Vagina (tissue), 2 donors: ENCODE measurements around the gene ZNF629. TPM values are rescaled to one million over a fixed set of nuclear protein-coding genes. Genes with fewer than 3 reads are reported as not detected.

Experiments
- DNase-seq, 2 donors: peaks; one replicate each; pipeline ENCODE4 v3.0.0-alpha.2; 2017; ENCODE audit errors: extremely low spot score in 2 of 2
- H3K27ac ChIP-seq: fragments of 200-600 bp; sonication (generic); one replicate; pipeline ENCODE4 v1.5.1; 2019
- H3K27me3 ChIP-seq: fragments of 200-600 bp; sonication (generic); one replicate; pipeline ENCODE4 v1.5.1; 2019
- H3K36me3 ChIP-seq, 2 donors: fragments of 200-600 bp; sonication (generic); one replicate each; pipeline ENCODE4 v1.5.1; 2017 to 2019
- H3K4me1 ChIP-seq: fragments of 200-600 bp; sonication (generic); one replicate; pipeline ENCODE4 v1.5.1; 2019
- H3K4me3 ChIP-seq, 2 donors: fragments of 200-600 bp; sonication (generic); 1 replicate in 1 of 2; 2 replicates in 1 of 2; pipeline ENCODE4 v1.5.1; 2016 to 2019
- H3K9me3 ChIP-seq: fragments of 200-600 bp; sonication (generic); one replicate; pipeline ENCODE4 v1.5.1; 2019
- CTCF ChIP-seq, 3 experiments: fragments of 450-650 bp in 2 of 3; fragments of 200-600 bp in 1 of 3; sonication (generic) in 1 of 3; IDR thresholded peaks; one replicate each; pipeline ENCODE4 v1.5.1; 2017 to 2019; ENCODE audit warnings: antibody characterized with exemption in 3 of 3, mild to moderate bottlenecking in 2 of 3, moderate library complexity in 2 of 3
- POLR2A ChIP-seq, 2 donors: fragments of 450-650 bp; IDR thresholded peaks; one replicate each; pipeline ENCODE4 v1.6.1; 2017; ENCODE audit warnings: antibody characterized with exemption in 2 of 2, mild to moderate bottlenecking in 2 of 2, moderate library complexity in 2 of 2
- POLR2AphosphoS5 ChIP-seq, 2 donors: sonication (generic); formaldehyde crosslinking; IDR thresholded peaks; one replicate each; pipeline ENCODE4 v1.9.0; 2017; ENCODE audit warnings: antibody characterized with exemption in 2 of 2, mild to moderate bottlenecking in 2 of 2, low read depth in 1 of 2; ENCODE audit not compliant: insufficient read depth in 1 of 2
- intact Hi-C: fragments of 100-400 bp; cut with DNase I; formaldehyde crosslinking; loops from one replicate; pipeline ENCODE4 v1.15.1; 2023
- total RNA-seq: library from RNA; depleted of rRNA; stranded (reverse); fragments of >200 nt; gene quantifications from one replicate; pipeline ENCODE4 v1.2.3, GENCODE V29; 2016

The ZNF629 gene
- total RNA-seq, 1 donor from 2014 or later: 11.3 TPM

GRCh38 chr16:30756781-30757100 lies 30.3 kb downstream of the ZNF629 start:
- TF ChIP-seq CTCF (IDR thresholded peaks at IDR 0.05): no peak
- no peak for TF ChIP-seq POLR2AphosphoS5 (IDR thresholded peaks at IDR 0.05; ENCODE audit: insufficient read depth in 1 of 2, low read depth in 1 of 2)
- no peak for TF ChIP-seq POLR2A (IDR thresholded peaks at IDR 0.05)
- intact Hi-C loops: no loop called here
- Histone ChIP-seq H3K27me3 (no peaks in the 10 kb centered on the region), H3K36me3 (peaks cover 0 to 14% of the 10 kb centered on the region in 2 donors), H3K9me3 (no peaks in the 10 kb centered on the region), H3K4me1 (peaks cover 12% of the 10 kb centered on the region), H3K27ac (no peak overlapping the region), H3K4me3 (no peak overlapping the region)
- no peak for DNase-seq

GRCh38 chr16:30755955-30756780 lies 30.8 kb downstream of the ZNF629 start:
- no peak for TF ChIP-seq POLR2A (IDR thresholded peaks at IDR 0.05)
- no peak for TF ChIP-seq CTCF (IDR thresholded peaks at IDR 0.05)
- no peak for TF ChIP-seq POLR2AphosphoS5 (IDR thresholded peaks at IDR 0.05; ENCODE audit: insufficient read depth in 1 of 2, low read depth in 1 of 2)
- no peak overlapping the region for H3K27ac ChIP-seq
- H3K4me3 ChIP-seq: no peak overlapping the region
- no peaks in the 10 kb centered on the region for H3K27me3 ChIP-seq
- H3K4me1 ChIP-seq: peaks cover 7% of the 10 kb centered on the region
- peaks cover 0 to 19% of the 10 kb centered on the region in 2 donors for H3K36me3 ChIP-seq
- intact Hi-C loops: no loop called here
- no peaks in the 10 kb centered on the region for H3K9me3 ChIP-seq
- no peak for DNase-seq

- Histone ChIP-seq H3K36me3 (peaks cover 0 to 24% of the 10 kb centered on the region in 2 donors), H3K9me3 (no peaks in the 10 kb centered on the region), H3K4me1 (peaks cover 10% of the 10 kb centered on the region), H3K27ac (no peak overlapping the region), H3K4me3 (no peak overlapping the region), H3K27me3 (no peaks in the 10 kb centered on the region)
- DNase-seq: no peak
- intact Hi-C loops: no loop called here
- TF ChIP-seq CTCF (IDR thresholded peaks at IDR 0.05): no peak
- no peak for TF ChIP-seq POLR2AphosphoS5 (IDR thresholded peaks at IDR 0.05; ENCODE audit: insufficient read depth in 1 of 2, low read depth in 1 of 2)
Observed at GRCh38 chr16:30753596-30753995, 33.4 kb downstream of the ZNF629 start.

GRCh38 chr16:30750876-30751465 lies 36.0 kb downstream of the ZNF629 start:
- peaks cover 0 to 10% of the 10 kb centered on the region in 2 donors for H3K36me3 ChIP-seq
- no peak overlapping the region for H3K27ac ChIP-seq
- no peak overlapping the region for H3K4me3 ChIP-seq
- peaks cover 19% of the 10 kb centered on the region for H3K4me1 ChIP-seq
- no peaks in the 10 kb centered on the region for H3K27me3 ChIP-seq
- no peaks in the 10 kb centered on the region for H3K9me3 ChIP-seq
- intact Hi-C loops: no loop called here
- DNase-seq: no peak
- TF ChIP-seq POLR2AphosphoS5 (IDR thresholded peaks at IDR 0.05; ENCODE audit: insufficient read depth in 1 of 2, low read depth in 1 of 2): no peak
- TF ChIP-seq CTCF (IDR thresholded peaks at IDR 0.05): no peak
- TF ChIP-seq POLR2A (IDR thresholded peaks at IDR 0.05): no peak

DNA sequence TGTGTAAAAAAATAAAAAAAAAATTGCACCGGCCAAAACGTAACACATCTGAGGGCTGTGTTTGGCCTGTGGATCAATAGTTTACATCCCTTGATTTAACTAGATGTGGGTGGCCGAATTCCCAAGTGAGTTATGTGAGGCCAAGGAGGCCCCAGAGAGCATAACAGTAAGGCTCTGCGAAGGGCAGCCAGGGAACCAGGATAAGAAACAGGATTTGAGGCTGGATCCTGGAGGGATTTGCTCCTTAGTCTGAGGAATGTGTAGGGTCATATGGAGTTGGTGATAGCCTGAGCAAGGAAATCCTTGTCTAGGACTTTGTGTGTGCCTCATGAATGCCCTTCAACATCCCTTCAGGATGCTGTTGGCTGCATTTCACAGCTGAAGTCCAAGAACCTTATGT lies 36.8 kb downstream of the ZNF629 start:
- DNase-seq: no peak
- intact Hi-C loops: no loop called here
- Histone ChIP-seq H3K9me3 (no peaks in the 10 kb centered on the region), H3K4me3 (no peak overlapping the region), H3K27ac (no peak overlapping the region), H3K4me1 (peaks cover 19% of the 10 kb centered on the region), H3K27me3 (no peaks in the 10 kb centered on the region), H3K36me3 (peaks cover 0 to 10% of the 10 kb centered on the region in 2 donors)
- TF ChIP-seq POLR2AphosphoS5 (IDR thresholded peaks at IDR 0.05; ENCODE audit: insufficient read depth in 1 of 2, low read depth in 1 of 2) (no peak), CTCF (IDR thresholded peaks at IDR 0.05) (no peak), POLR2A (IDR thresholded peaks at IDR 0.05) (no peak)
